GM19372 (cell line): ENCODE results near the gene DCUN1D3.
"Not testable (repeated sequence)": the region's sequence is repeated elsewhere in the genome, so short reads cannot be mapped to it uniquely, and the experiment has no call there.

ENCODE experiments used
- ATAC-seq: cut with Tn5 transposase; IDR thresholded peaks from one replicate; pipeline ENCODE4 v1.9.1; 2021; ENCODE audit warnings: mild to moderate bottlenecking, low read depth, moderate library complexity; ENCODE audit not compliant: unreplicated experiment

The DCUN1D3 gene

GRCh38 chr16:20900299-20901067 lies at the start of gene DCUN1D3, which contains the start of gene LYRM1:
DCUN1D3 (minus strand) TSS chr16:20900358; CDS start chr16:20862538, 37,820 bp downstream.
LYRM1 (plus strand) TSS chr16:20900771; CDS start chr16:20915556, 14,785 bp downstream.
- ATAC-seq, result peak; percentile 70

- ATAC-seq, result no peak
Measured at GRCh38 chr16:20949660-20950059, 49.5 kb upstream of the DCUN1D3 start.

DNA sequence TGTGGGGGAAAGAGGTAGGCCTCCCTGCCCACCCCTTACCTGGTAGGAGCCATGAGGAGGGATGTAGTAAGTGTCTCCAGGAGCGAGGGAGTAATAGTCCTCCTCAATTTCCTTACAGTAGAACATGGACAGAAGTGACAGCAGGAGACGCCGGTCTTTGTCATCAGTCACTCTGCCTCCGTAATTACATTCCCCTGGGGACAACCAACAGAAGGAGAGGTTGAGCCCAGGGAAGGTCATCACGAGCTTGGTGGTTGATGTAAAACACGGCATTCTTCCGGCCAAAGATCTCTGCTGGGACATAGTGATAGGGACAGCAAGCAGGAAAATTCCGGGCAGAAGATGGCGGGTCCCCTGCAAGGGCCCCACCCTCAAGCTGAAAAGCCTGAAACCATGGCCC lies 48.3 kb upstream of the DCUN1D3 start:
- ATAC-seq, result no peak

DNA sequence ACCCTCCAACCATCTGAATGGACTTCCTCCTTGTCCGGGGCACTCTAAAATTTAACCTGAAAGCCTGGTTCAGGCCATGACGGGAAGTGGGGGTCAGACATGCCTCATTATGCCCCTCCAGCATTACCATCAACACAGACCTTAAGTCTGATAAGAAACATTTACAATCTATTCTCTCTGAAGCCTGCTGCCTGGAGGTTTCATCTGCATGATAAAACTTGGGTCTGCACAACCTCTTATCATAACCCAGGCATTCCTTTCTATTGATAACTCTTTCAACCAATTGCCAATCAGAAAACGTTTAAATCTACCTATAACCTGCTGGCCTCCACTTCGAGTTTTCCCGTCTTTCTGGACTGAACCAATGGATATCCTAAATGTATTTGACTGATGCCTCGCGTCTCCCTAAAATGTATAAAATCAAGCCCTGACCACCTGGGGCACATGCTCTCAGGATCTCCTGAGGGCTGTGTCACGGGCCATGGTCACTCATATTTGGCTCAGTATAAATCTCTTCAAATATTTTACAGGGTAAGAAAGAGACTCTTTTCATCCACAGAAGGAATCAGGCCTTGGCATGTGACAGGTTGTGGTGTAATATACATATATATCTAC lies 46.0 kb upstream of the DCUN1D3 start:
- no peak for ATAC-seq

- not testable (repeated sequence) for ATAC-seq
Measured at GRCh38 chr16:20945575-20945875, 45.4 kb upstream of the DCUN1D3 start.

GRCh38 chr16:20944861-20945574 lies 44.9 kb upstream of the DCUN1D3 start:
- no peak for ATAC-seq

- no peak for ATAC-seq
Measured at GRCh38 chr16:20942256-20942655, 42.1 kb upstream of the DCUN1D3 start.

DNA sequence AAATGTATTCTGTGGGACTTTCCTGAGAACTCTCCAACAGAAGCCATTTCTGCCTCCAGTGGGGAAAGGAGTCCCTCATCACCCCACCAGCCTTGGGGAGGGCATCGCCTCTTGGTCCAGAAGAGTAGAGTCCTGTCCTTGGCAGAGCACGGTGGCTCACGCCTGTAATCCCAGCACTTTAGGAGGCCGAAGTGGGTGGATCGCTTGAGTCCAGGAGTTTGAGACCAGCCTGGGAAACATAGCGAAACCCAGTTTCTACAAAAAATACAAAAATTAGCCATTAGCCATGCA lies 41.4 kb upstream of the DCUN1D3 start:
- ATAC-seq, result no peak

GRCh38 chr16:20940871-20941635 lies 40.9 kb upstream of the DCUN1D3 start:
- no peak for ATAC-seq

DNA sequence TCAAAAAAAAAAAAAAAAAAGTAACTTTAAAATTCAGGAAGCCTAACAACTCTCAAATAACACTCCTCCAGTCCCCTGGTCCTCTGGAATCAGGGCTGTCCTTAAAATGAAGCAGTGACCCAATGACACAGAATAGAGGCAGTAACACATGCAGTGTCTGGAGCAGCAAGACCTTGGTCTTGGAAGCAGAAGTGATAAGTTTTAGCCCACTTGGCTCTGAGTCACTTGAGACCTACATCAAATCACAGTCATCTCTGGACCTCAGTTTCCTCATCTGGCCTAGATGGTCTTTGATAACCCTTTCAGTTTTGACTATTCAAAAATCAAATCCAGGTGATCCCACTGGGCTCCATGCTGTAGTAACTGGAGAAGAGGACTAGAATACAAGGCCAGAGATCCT lies 39.5 kb upstream of the DCUN1D3 start:
- no peak for ATAC-seq

- ATAC-seq, result no peak
Measured at GRCh38 chr16:20938426-20938825, 38.3 kb upstream of the DCUN1D3 start.

DNA sequence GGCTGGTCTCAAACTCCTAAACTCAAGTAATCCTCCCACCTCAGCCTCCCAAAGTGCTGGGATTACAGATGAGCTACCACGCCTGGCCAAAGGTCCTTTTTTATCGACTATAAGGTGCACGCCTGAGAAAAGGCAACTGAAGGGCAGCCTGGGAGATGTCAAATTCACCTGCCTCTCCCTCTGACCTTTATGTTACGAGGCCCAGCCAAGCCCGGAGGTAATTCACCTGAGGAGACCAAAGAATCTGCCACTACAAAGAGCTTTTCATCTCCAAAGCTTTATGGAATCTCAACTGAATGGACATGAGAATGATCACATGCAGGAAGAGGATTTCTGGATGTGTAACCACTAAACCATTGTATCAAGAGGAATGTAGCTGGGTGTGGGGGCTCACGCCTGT lies 37.6 kb upstream of the DCUN1D3 start:
- ATAC-seq, result no peak

GRCh38 chr16:20933589-20933988 lies 33.4 kb upstream of the DCUN1D3 start:
- no peak for ATAC-seq

- ATAC-seq, result no peak
Measured at GRCh38 chr16:20931066-20931600, 31.0 kb upstream of the DCUN1D3 start.

DNA sequence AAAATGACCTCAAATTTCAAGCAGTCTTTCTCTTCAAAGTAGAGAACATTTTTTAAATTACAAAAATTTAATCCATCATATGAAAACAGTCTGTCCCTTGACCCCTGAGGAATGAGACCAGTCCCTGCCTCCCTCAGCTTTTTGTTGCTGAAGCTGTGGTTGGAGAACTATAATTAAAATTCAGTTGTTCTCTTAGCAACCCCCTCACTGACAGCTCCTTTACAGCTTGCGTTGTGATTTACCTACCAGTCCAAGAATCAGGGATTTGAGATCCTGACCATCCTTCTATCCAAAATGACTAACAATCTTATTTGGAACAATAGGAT lies 30.2 kb upstream of the DCUN1D3 start:
- no peak for ATAC-seq

GRCh38 chr16:20929676-20930364 lies 29.7 kb upstream of the DCUN1D3 start:
- not testable (repeated sequence) for ATAC-seq

DNA sequence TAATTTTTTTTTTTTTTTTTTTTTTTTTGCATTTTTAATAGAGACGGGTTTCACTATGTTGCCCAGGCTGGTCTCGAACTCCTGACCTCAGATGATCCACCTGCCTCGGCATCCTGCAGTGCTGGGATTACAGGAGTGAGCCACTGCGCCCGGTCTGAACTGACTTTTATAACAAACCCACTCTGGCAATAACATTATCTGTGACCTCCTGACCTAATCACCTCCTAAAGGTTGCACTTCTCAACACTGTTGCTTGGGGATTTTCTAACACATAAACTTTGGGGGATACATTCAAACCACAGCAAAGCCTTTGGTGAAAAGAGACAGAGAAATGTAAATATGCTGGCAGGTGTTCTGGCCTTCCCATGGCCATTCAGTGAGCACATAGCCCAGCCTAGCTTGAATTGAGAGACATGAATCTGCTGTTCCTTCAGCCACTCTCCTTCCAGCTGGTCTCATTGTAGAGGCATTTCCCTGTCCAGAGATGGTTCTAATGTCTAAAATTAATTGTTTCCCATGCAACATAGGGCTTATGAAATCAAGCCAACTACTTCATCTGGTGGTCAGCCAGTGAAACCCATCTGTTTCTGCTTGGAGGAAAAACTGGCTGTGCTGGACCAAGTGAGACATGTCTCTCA lies 28.7 kb upstream of the DCUN1D3 start:
- ATAC-seq, result no peak

DNA sequence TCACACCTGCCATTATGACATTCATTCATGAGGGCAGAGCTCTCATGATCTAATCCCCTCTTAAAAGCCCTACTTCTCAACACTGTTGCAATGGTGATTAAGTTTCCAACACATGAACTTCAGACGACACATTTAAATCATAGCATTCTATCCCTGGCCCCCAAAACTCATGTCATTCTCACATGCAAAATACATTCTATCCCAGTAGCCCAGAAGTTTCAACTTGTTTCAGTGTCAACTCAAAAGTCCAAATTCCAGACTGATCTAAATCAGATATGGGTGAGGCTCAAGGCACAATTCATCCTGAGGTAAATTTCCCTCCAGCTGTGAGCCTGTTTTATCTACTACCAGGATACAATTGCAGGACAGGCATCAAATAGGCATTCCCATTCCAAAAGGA lies 25.6 kb upstream of the DCUN1D3 start:
- no peak for ATAC-seq

DNA sequence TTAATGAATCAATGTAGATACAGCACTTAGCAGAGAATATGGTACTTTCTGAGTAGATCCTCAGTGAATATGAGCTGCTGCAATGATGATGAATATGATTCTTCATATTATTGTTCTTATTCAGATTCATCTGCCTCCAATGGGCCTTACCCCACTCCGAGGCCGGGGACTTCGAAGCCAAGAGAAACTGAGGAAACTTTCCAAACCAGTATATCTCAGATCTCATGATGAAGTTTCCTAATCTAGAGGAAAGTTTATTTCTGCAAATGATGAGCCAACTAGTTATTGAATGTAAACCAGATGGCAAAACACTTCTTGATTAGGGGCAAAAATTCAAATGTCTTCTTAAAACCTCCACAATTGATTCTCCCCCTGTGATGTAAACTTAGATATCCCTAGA lies 23.7 kb upstream of the DCUN1D3 start:
- no peak for ATAC-seq

GRCh38 chr16:20920799-20921198 lies 20.6 kb upstream of the DCUN1D3 start:
- ATAC-seq, result no peak
